ENCODE data around the gene ZNF532.
A peak's percentile ranks its signal among the peaks of the same experiment; 100 is the strongest.

Gene ZNF532

GRCh38 chr18:58831606-58832005 is 33.1 kb upstream of the ZNF532 start:
- H3K9me3 ChIP-seq (ENCODE audit: control insufficient read depth, low read length), result no peaks in the 10 kb centered on the region
- no peak overlapping the region for H3K4me3 ChIP-seq (ENCODE audit: low read length)
- H3K27me3 ChIP-seq (ENCODE audit: control insufficient read depth, insufficient read depth, low read length), result no peaks in the 10 kb centered on the region
- no peaks in the 10 kb centered on the region for H3K36me3 ChIP-seq (ENCODE audit: control insufficient read depth, insufficient read depth, low read length)
- H3K4me1 ChIP-seq (ENCODE audit: control insufficient read depth, insufficient read depth, low read length), result no peaks in the 10 kb centered on the region
- H3K9ac ChIP-seq (ENCODE audit: low read length), result no peak overlapping the region

- Histone ChIP-seq H3K36me3 (ENCODE audit: control insufficient read depth, insufficient read depth, low read length) (no peaks in the 10 kb centered on the region), H3K9ac (ENCODE audit: low read length) (no peak overlapping the region), H3K27me3 (ENCODE audit: control insufficient read depth, insufficient read depth, low read length) (no peaks in the 10 kb centered on the region), H3K4me1 (ENCODE audit: control insufficient read depth, insufficient read depth, low read length) (no peaks in the 10 kb centered on the region), H3K4me3 (ENCODE audit: low read length) (no peak overlapping the region), H3K9me3 (ENCODE audit: control insufficient read depth, low read length) (no peaks in the 10 kb centered on the region)
These were observed 26.4 kb upstream of the ZNF532 start for GRCh38 chr18:58838165-58838860.

GRCh38 chr18:58838946-58839345 is 25.7 kb upstream of the ZNF532 start:
- Histone ChIP-seq H3K4me1 (ENCODE audit: control insufficient read depth, insufficient read depth, low read length) (no peaks in the 10 kb centered on the region), H3K27me3 (ENCODE audit: control insufficient read depth, insufficient read depth, low read length) (no peaks in the 10 kb centered on the region), H3K4me3 (ENCODE audit: low read length) (no peak overlapping the region), H3K36me3 (ENCODE audit: control insufficient read depth, insufficient read depth, low read length) (no peaks in the 10 kb centered on the region), H3K9ac (ENCODE audit: low read length) (no peak overlapping the region), H3K9me3 (ENCODE audit: control insufficient read depth, low read length) (no peaks in the 10 kb centered on the region)

- Histone ChIP-seq H3K9me3 (ENCODE audit: control insufficient read depth, low read length) (no peaks in the 10 kb centered on the region), H3K27me3 (ENCODE audit: control insufficient read depth, insufficient read depth, low read length) (no peaks in the 10 kb centered on the region), H3K4me1 (ENCODE audit: control insufficient read depth, insufficient read depth, low read length) (peaks cover 14% of the 10 kb centered on the region), H3K9ac (ENCODE audit: low read length) (no peak overlapping the region), H3K4me3 (ENCODE audit: low read length) (no peak overlapping the region), H3K36me3 (ENCODE audit: control insufficient read depth, insufficient read depth, low read length) (no peaks in the 10 kb centered on the region)
These were observed 21.5 kb upstream of the ZNF532 start for GRCh38 chr18:58842978-58843687.

- Histone ChIP-seq H3K27me3 (ENCODE audit: control insufficient read depth, insufficient read depth, low read length) (no peaks in the 10 kb centered on the region), H3K36me3 (ENCODE audit: control insufficient read depth, insufficient read depth, low read length) (no peaks in the 10 kb centered on the region), H3K4me3 (ENCODE audit: low read length) (no peak overlapping the region), H3K4me1 (ENCODE audit: control insufficient read depth, insufficient read depth, low read length) (peaks cover 14% of the 10 kb centered on the region), H3K9me3 (ENCODE audit: control insufficient read depth, low read length) (no peaks in the 10 kb centered on the region), H3K9ac (ENCODE audit: low read length) (no peak overlapping the region)
These were observed 21.0 kb upstream of the ZNF532 start for GRCh38 chr18:58843688-58844035.

- Histone ChIP-seq H3K4me3 (ENCODE audit: low read length) (no peak overlapping the region), H3K4me1 (ENCODE audit: control insufficient read depth, insufficient read depth, low read length) (peaks cover 14% of the 10 kb centered on the region), H3K9me3 (ENCODE audit: control insufficient read depth, low read length) (no peaks in the 10 kb centered on the region), H3K9ac (ENCODE audit: low read length) (no peak overlapping the region), H3K36me3 (ENCODE audit: control insufficient read depth, insufficient read depth, low read length) (no peaks in the 10 kb centered on the region), H3K27me3 (ENCODE audit: control insufficient read depth, insufficient read depth, low read length) (no peaks in the 10 kb centered on the region)
These were observed 19.8 kb upstream of the ZNF532 start for GRCh38 chr18:58844871-58845270.

GRCh38 chr18:58845928-58846724 is 18.6 kb upstream of the ZNF532 start:
- Histone ChIP-seq H3K36me3 (ENCODE audit: control insufficient read depth, insufficient read depth, low read length) (no peaks in the 10 kb centered on the region), H3K4me1 (ENCODE audit: control insufficient read depth, insufficient read depth, low read length) (peaks cover 14% of the 10 kb centered on the region), H3K9me3 (ENCODE audit: control insufficient read depth, low read length) (no peaks in the 10 kb centered on the region), H3K4me3 (ENCODE audit: low read length) (no peak overlapping the region), H3K27me3 (ENCODE audit: control insufficient read depth, insufficient read depth, low read length) (no peaks in the 10 kb centered on the region), H3K9ac (ENCODE audit: low read length) (no peak overlapping the region)

- H3K9me3 ChIP-seq (ENCODE audit: control insufficient read depth, low read length), result no peaks in the 10 kb centered on the region
- peaks cover 14% of the 10 kb centered on the region for H3K4me1 ChIP-seq (ENCODE audit: control insufficient read depth, insufficient read depth, low read length)
- H3K36me3 ChIP-seq (ENCODE audit: control insufficient read depth, insufficient read depth, low read length), result no peaks in the 10 kb centered on the region
- H3K9ac ChIP-seq (ENCODE audit: low read length), result peak overlapping the region; percentile 43
- H3K4me3 ChIP-seq (ENCODE audit: low read length), result peak overlapping the region; percentile 8
- no peaks in the 10 kb centered on the region for H3K27me3 ChIP-seq (ENCODE audit: control insufficient read depth, insufficient read depth, low read length)
These were observed 17.1 kb upstream of the ZNF532 start for GRCh38 chr18:58847383-58848071.

GRCh38 chr18:58848685-58849084 is 16.0 kb upstream of the ZNF532 start:
- Histone ChIP-seq H3K4me3 (ENCODE audit: low read length) (no peak overlapping the region), H3K4me1 (ENCODE audit: control insufficient read depth, insufficient read depth, low read length) (peaks cover 14% of the 10 kb centered on the region), H3K9me3 (ENCODE audit: control insufficient read depth, low read length) (no peaks in the 10 kb centered on the region), H3K36me3 (ENCODE audit: control insufficient read depth, insufficient read depth, low read length) (no peaks in the 10 kb centered on the region), H3K9ac (ENCODE audit: low read length) (no peak overlapping the region), H3K27me3 (ENCODE audit: control insufficient read depth, insufficient read depth, low read length) (no peaks in the 10 kb centered on the region)

GRCh38 chr18:58850786-58851469 is 13.7 kb upstream of the ZNF532 start:
- H3K27me3 ChIP-seq (ENCODE audit: control insufficient read depth, insufficient read depth, low read length), result no peaks in the 10 kb centered on the region
- H3K9ac ChIP-seq (ENCODE audit: low read length), result no peak overlapping the region
- H3K9me3 ChIP-seq (ENCODE audit: control insufficient read depth, low read length), result no peaks in the 10 kb centered on the region
- no peaks in the 10 kb centered on the region for H3K36me3 ChIP-seq (ENCODE audit: control insufficient read depth, insufficient read depth, low read length)
- no peak overlapping the region for H3K4me3 ChIP-seq (ENCODE audit: low read length)
- peaks cover 13% of the 10 kb centered on the region for H3K4me1 ChIP-seq (ENCODE audit: control insufficient read depth, insufficient read depth, low read length)

- no peak overlapping the region for H3K4me3 ChIP-seq (ENCODE audit: low read length)
- no peaks in the 10 kb centered on the region for H3K36me3 ChIP-seq (ENCODE audit: control insufficient read depth, insufficient read depth, low read length)
- H3K9ac ChIP-seq (ENCODE audit: low read length), result no peak overlapping the region
- no peaks in the 10 kb centered on the region for H3K27me3 ChIP-seq (ENCODE audit: control insufficient read depth, insufficient read depth, low read length)
- peaks cover 10% of the 10 kb centered on the region for H3K4me1 ChIP-seq (ENCODE audit: control insufficient read depth, insufficient read depth, low read length)
- H3K9me3 ChIP-seq (ENCODE audit: control insufficient read depth, low read length), result no peaks in the 10 kb centered on the region
These were observed 12.8 kb upstream of the ZNF532 start for GRCh38 chr18:58851856-58852255.
